Measurements from ENCODE around the gene PRR5.
"Not testable (repeated sequence)": the region's sequence is repeated elsewhere in the genome, so short reads cannot be mapped to it uniquely, and the experiment has no call there.

PRR5 gene

DNA sequence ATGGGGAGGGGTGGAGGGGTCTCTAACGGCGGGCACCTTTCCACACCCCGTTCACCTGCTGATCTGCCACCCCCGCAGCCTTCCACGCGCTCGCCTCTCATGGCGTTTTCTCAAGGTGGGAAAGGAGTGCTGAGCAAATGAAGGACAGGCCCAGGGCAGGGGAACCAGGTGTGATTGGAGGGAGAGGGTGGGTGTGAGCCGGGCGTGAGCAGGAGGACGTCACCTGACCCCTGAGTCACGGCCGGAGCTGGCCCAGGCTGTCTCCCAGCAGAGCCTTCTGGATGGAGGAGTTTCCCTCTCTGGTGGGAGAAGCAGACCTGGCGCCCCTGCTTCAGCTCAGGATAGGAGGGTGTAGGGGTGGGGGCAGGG, 36.3 kb downstream of the PRR5 start:
- H3K4me3 ChIP-seq (ENCODE audit: low read depth, low read length): no peak overlapping the region
- no peak for TF ChIP-seq CTCF (IDR thresholded peaks at IDR 0.05; ENCODE audit: low read depth, low read length, missing control alignments)
- DNase-seq (ENCODE audit: low read depth): no peak

GRCh38 chr22:44739024-44739423, 37.0 kb downstream of the PRR5 start:
- DNase-seq (ENCODE audit: low read depth): no peak
- no peak overlapping the region for H3K4me3 ChIP-seq (ENCODE audit: low read depth, low read length)
- TF ChIP-seq CTCF (IDR thresholded peaks at IDR 0.05; ENCODE audit: low read depth, low read length, missing control alignments): no peak

- DNase-seq (ENCODE audit: low read depth); H3K4me3 ChIP-seq (ENCODE audit: low read depth, low read length): not testable (repeated sequence)
Observed at GRCh38 chr22:44739666-44740065, 37.7 kb downstream of the PRR5 start.

- DNase-seq (ENCODE audit: low read depth): no peak
- no peak overlapping the region for H3K4me3 ChIP-seq (ENCODE audit: low read depth, low read length)
- TF ChIP-seq CTCF (IDR thresholded peaks at IDR 0.05; ENCODE audit: low read depth, low read length, missing control alignments): no peak
Observed at GRCh38 chr22:44740307-44740706, 38.3 kb downstream of the PRR5 start.

GRCh38 chr22:44741929-44742328, 39.9 kb downstream of the PRR5 start:
- no peak for DNase-seq (ENCODE audit: low read depth)
- H3K4me3 ChIP-seq (ENCODE audit: low read depth, low read length): no peak overlapping the region
- no peak for TF ChIP-seq CTCF (IDR thresholded peaks at IDR 0.05; ENCODE audit: low read depth, low read length, missing control alignments)

- DNase-seq (ENCODE audit: low read depth): no peak
- H3K4me3 ChIP-seq (ENCODE audit: low read depth, low read length): no peak overlapping the region
- TF ChIP-seq CTCF (IDR thresholded peaks at IDR 0.05; ENCODE audit: low read depth, low read length, missing control alignments): no peak
Observed at GRCh38 chr22:44743247-44743646, 41.2 kb downstream of the PRR5 start.

GRCh38 chr22:44743804-44744211, 41.8 kb downstream of the PRR5 start:
- TF ChIP-seq CTCF (IDR thresholded peaks at IDR 0.05; ENCODE audit: low read depth, low read length, missing control alignments): no peak
- H3K4me3 ChIP-seq (ENCODE audit: low read depth, low read length): no peak overlapping the region
- DNase-seq (ENCODE audit: low read depth): no peak
